NCI-H526 (cell line): Measurements from ENCODE around the gene PRODH2.
A peak's percentile ranks its signal among the peaks of the same experiment; 100 is the strongest.
"Not testable (repeated sequence)": the region's sequence is repeated elsewhere in the genome, so short reads cannot be mapped to it uniquely, and the experiment has no call there.

Experiments used
- DNase-seq, 2 experiments: peaks; one replicate each; lab custom pipeline; 2025; lab: John Stamatoyannopoulos, UW

PRODH2 gene

GRCh38 chr19:35781650-35782049 is 31.0 kb downstream of the PRODH2 start:
- no peak for DNase-seq

- DNase-seq, result no peak
These were observed 31.9 kb downstream of the PRODH2 start for GRCh38 chr19:35780717-35781116.

GRCh38 chr19:35780058-35780457 is 32.6 kb downstream of the PRODH2 start:
- no peak for DNase-seq

DNA sequence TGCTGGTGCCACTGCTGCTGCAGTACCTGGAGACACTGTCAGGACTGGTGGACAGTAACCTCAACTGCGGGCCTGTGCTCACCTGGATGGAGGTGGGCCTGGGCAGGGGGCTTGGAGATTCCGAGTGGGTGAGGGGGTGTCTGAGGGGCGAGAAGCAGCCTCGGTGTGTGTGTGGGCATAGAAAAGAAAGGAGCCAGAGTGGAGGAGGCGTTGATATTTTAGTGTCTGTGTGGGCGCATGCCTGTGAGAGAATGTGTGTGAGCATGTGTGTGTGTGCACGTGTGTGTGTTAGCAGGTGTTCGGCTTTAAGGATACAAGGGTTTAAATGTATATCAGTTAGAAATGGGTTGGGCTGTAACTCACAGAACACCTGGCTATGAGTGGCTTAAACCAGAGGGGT is 33.6 kb downstream of the PRODH2 start:
- no peak for DNase-seq

GRCh38 chr19:35777961-35778360 is 34.7 kb downstream of the PRODH2 start:
- DNase-seq, result no peak

DNA sequence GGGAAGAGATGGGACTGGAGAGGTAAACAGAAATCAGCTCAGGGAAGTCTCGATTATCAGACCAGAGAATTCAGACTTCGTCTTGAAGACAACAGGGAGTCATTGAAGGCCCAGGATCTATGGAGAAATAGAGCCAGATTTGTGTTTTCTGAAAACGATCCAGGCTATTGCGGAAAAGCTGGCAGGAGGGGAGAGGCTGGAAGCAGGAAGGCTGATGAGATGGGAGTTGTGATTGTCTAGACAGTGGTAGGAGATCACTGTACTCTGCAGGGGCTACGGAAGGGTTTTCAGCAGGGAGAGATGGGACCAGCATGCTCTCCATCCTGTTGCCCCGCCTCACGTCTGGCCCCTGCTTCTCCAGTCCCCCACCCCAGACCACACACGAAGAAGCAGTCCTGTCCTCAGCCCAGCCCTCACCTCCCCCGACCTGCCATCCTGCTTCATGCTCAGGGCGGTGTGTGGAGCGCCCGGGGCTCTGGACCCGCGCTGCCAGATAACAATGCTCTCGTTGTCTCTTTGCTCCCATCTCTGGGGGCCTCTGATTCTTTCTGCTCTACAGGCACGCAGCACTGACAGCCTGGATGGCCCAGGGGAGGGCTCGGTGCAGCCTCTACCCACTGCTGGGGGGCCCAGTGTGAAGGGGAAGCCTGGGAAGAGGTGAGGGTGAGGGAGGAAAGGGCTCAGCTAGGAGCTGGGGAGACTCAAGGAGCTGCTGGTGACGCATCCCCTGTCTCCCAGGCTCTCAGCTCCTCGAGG is 35.4 kb downstream of the PRODH2 start:
- peak in 1 of 2 experiments; percentile 56 for DNase-seq

DNA sequence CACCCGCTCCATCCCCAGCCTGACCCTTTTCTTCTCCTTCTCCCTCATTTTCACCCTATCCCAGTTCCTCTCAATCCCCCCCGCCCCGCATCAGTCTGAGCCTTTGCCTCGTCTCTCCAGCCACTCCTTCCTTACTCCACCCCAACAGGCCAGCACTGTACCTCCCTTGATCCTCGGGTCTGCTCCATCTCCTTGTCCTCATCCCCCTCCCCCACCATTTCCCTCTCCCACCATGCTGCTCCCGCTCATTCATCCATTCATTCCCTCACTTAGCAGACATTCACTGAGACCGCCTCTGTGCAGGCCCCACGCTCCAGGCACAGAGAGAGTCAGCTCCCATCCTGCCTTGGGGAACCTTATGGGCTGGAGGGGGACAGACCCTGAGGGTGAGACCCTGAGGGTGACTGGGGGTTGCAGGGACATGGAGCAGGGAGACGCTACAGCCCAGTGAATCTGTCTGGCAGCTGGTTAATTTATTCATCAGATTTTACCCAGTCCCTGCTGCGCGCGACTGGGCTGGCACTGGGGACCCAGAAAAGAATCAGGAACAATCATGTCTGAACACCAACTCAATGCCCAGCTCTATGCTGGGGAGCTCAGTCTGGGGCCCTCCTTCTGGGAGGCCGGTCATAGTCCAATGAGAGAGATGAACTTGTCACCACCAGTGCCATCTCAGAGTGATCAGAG is 36.4 kb downstream of the PRODH2 start:
- DNase-seq, result peak; percentile 41 to 70

DNA sequence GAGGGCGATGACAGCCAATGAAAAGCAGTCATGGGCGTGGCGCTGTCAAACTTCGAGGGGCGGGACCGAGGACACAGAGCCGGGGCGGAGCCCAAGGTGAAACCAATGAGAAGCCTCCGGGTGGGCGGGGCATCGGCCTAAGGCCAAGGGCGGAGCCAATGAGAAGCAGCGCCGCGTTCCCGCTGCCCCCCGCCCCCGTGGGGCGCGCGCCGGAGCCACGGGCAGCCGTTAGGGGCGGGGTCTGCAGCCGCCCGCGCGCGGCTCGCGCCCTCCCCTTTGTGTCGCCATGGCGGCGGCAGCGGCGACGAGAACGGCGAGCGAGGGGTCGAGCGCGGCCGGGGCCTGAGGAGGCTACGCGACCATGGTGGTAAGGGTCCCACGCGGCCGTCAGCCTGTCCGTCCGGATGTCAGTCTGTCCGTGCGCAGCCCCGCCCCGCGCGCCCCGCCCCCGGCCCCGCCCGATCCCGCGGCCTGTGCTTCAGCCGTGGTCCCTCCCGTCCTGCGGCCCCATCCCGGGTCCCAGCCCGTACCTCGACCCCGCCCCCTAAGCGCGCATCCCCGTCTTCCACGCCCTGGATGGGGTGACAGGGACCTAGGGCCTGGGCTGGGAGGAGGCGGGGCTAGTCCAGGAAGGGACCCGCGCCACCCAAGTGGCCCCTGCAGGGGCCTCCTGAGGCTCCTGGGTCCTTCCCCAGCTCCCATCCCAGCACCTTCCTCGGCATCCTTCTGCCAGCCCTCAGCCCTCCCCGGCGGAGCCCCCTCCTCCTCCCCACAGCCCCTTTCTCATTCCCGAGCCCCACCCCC is 37.1 kb downstream of the PRODH2 start, which contains the start of gene ARHGAP33:
ARHGAP33 (plus strand) TSS at position 267 of the 804 bp plus-strand sequence; CDS start at position 362, 95 bp downstream.
- DNase-seq, result peak; percentile 97 to 100

DNA sequence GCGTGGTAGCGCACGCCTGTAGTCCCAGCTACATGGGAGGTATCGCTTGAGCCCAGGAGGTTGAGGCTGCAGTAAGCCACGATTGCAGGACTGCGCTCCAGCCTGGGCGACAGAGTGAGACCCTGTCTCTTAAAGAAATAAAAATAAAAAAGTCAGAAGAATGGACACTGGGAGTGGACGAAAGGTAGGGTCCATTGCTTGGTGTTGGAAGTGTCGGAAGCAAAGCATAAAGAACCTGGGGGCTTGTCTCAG is 37.7 kb downstream of the PRODH2 start:
- DNase-seq, result no peak

GRCh38 chr19:35774274-35775045 is 38.2 kb downstream of the PRODH2 start:
- peak; percentile 41 to 61 for DNase-seq

GRCh38 chr19:35773020-35773806 is 39.4 kb downstream of the PRODH2 start:
- no peak for DNase-seq

GRCh38 chr19:35772362-35772761 is 40.3 kb downstream of the PRODH2 start:
- not testable (repeated sequence) for DNase-seq

DNA sequence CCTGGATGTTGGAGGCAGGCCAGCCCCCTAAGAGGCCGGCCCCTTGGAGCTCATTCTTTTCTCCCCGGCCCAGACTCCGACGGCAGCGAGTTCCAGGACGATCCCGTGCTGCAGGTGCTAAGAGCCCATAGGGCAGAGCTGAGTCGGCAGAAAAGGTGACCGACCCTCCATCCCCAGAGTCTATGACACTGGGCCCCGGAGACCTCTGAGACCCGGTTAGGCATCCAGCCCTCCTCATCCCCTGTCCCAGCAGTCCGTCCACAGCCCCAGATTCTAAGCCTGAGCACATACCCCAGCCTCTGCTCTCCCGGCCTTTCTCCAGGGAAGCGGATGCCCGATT is 44.6 kb downstream of the PRODH2 start:
- no peak for DNase-seq

DNA sequence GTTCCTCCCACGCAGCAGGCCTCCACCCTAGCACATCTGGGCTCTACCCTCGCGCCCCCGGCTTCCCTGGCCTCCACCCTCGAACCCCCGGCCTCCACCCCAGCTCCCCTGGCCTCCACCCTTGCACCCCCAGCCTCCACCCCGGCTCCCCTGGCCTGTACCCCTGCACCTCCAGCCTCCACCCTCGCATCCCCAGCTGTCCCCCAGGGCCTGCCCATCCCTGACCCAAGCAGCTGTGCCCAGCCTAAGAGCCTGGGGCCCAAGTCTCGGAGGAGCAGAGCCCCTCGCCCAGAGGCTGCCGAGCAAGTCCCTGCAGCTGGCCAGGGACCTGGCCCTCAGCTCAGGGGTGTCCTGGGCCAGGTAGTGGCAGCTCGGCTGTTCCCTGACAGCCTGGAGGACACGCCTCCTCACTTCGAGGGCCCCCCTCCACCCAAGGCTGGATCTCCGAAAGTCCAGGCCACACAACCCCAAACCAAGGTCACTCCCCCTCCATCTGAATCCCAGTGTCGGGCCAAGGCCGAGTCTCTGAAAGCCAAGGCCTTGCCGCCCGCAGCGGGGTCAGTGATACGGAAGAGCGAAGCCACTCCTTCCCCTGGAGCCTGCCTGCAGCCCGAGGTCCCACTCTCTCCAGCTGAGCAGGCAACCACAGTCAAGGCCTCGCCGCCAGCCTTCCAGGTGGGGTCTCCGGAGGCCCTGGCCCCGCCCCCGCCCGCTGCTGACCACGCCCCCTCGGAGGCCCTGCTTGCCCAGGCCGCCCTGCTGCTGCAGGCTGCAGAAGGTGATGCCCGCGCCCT is 45.2 kb downstream of the PRODH2 start:
- peak in 1 of 2 experiments; percentile 76 for DNase-seq

- DNase-seq, result no peak
These were observed 46.0 kb downstream of the PRODH2 start for GRCh38 chr19:35766571-35767104.

DNA sequence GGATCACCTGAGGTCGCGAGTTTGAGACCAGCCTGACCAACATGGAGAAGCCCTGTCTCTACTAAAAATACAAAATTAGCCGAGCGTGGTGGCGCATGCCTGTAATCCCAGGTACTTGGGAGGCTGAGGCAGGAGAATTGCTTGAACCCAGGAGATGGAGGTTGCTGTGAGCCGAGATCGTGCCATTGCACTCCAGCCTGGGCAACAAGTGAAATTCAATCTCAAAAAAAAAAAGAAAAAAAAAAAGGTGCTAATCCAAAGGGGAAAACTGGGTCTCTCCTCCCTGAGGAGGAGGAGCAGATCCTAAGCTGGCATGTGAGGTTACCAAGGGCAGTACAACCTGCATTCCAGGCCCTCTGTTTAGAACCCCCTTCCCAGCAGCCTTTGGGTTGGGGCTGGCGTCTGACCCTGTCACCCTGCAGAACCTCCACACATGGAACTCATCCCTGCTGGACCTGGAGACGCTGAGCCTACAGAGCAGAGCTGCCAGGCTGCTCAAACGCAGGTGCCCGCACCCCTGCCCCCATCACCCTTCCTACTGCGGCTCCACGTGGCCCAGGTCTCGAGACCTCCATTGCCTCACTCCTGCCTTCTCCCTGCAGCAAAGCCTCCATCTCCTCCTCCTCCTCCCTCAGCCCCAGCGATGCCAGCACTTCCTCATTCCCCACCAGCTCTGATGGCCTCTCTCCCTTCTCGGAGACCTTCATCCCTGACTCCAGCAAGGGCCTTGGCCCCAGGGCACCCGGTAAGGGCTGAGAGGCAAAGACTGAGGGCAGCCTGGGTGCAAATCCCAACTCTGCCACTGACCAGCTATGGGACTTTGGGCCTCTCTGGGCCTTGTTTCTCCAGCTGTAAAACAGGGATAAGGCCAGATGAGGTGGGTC is 48.0 kb downstream of the PRODH2 start:
- DNase-seq, result no peak

DNA sequence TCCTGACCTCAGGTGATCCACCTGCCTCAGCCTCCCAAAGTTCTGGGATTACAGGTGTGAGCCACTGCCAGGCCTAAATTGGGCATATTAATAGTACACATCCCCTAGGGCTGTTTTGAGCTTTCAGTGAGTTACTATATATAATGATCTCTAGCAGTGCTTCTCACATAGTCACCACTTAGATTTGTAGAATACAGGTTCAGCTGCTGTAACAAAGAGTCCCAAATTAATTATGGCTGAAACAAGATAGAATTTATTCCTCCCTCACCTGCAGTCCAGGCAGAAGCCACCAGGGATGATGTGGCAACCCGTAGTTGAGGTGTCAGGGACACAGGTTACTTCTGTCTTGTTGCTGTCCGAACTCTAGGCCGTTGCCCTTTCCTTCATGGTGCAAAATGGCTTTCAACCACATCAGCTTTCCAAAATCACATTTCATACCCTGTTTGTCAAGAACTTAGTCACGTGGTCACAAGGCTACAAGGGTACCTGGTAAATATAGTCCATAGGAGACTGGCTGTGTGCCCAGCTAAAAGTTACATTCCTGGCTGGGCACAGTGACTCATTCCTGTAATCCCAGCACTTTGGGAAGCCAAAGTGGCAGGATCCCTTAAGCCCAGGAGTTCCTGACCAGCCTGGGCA is 51.8 kb downstream of the PRODH2 start:
- DNase-seq, result no peak

- no peak for DNase-seq
These were observed 52.9 kb downstream of the PRODH2 start for GRCh38 chr19:35759697-35760096.
